COLO668 (cell line): ENCODE data around the gene ELFN2.
A peak's percentile ranks its signal among the peaks of the same experiment; 100 is the strongest.
"Not testable (repeated sequence)": the region's sequence is repeated elsewhere in the genome, so short reads cannot be mapped to it uniquely, and the experiment has no call there.

Experiments
- DNase-seq: peaks from one replicate; lab custom pipeline; 2025; ENCODE audit not compliant: unreplicated experiment; lab: John Stamatoyannopoulos, UW

Gene ELFN2

GRCh38 chr22:37427135-37427710, at the start of gene ELFN2:
Gene ELFN2 (minus strand): TSS chr22:37427479. CDS start chr22:37375534, 51,945 bp downstream.
- no peak for DNase-seq

- peak; percentile 55 for DNase-seq
Observed at GRCh38 chr22:37476389-37477329, 49.4 kb upstream of the ELFN2 start.

- no peak for DNase-seq
Observed at GRCh38 chr22:37474447-37475090, 47.3 kb upstream of the ELFN2 start.

GRCh38 chr22:37473437-37473946, 46.2 kb upstream of the ELFN2 start:
- no peak for DNase-seq

- peak; percentile 59 for DNase-seq
Observed at GRCh38 chr22:37472418-37473006, 45.2 kb upstream of the ELFN2 start.

- DNase-seq: no peak
Observed at GRCh38 chr22:37471727-37472417, 44.6 kb upstream of the ELFN2 start.

- no peak for DNase-seq
Observed at GRCh38 chr22:37470087-37470445, 42.8 kb upstream of the ELFN2 start.

GRCh38 chr22:37469416-37470086, 42.3 kb upstream of the ELFN2 start:
- DNase-seq: no peak

GRCh38 chr22:37468201-37468695, 41.0 kb upstream of the ELFN2 start:
- DNase-seq: not testable (repeated sequence)

GRCh38 chr22:37467391-37467955, 40.2 kb upstream of the ELFN2 start:
- no peak for DNase-seq

GRCh38 chr22:37464181-37464580, 36.9 kb upstream of the ELFN2 start:
- no peak for DNase-seq

- DNase-seq: no peak
Observed at GRCh38 chr22:37462983-37463382, 35.7 kb upstream of the ELFN2 start.

- DNase-seq: no peak
Observed at GRCh38 chr22:37462436-37462835, 35.2 kb upstream of the ELFN2 start.

- no peak for DNase-seq
Observed at GRCh38 chr22:37461961-37462360, 34.7 kb upstream of the ELFN2 start.

- DNase-seq: no peak
Observed at GRCh38 chr22:37460684-37461083, 33.4 kb upstream of the ELFN2 start.

- DNase-seq: no peak
Observed at GRCh38 chr22:37459206-37459605, 31.9 kb upstream of the ELFN2 start.

- peak; percentile 70 for DNase-seq
Observed at GRCh38 chr22:37457093-37457893, 30.0 kb upstream of the ELFN2 start.

GRCh38 chr22:37456346-37456745, 29.1 kb upstream of the ELFN2 start:
- DNase-seq: no peak

GRCh38 chr22:37455896-37456295, 28.6 kb upstream of the ELFN2 start:
- no peak for DNase-seq
